Activated CD8-positive, alpha-beta memory T cell treated with anti-CD3 and anti-CD28 coated beads, Interleukin-2, amount 50 U/mL, for 1 hour (primary cell): Measurements from ENCODE around the gene FAM216A.

Experiments used
- DNase-seq: peaks from one replicate; pipeline ENCODE4 v3.0.0-alpha.2; 2020; ENCODE audit errors: extremely low read depth

Gene FAM216A

GRCh38 chr12:110538869-110539622 is 70.4 kb downstream of the FAM216A start:
- DNase-seq: no peak
